Cardiac muscle cell (in vitro differentiated cells and primary cell): Measurements from ENCODE around the gene PANK4. TPM values are rescaled to one million over a fixed set of nuclear protein-coding genes. Genes with fewer than 3 reads are reported as not detected.

Experiments
- DNase-seq, 2 donors: peaks; one replicate each; pipeline versions ENCODE4 v3.0.0 to v3.0.0-alpha.2; 2010 to 2017; ENCODE audit warnings: low read depth in 1 of 2, low spot score in 1 of 2
- H3K27ac ChIP-seq: fragments of 200-600 bp; sonication (generic); 2 replicates; pipeline ENCODE4 v1.5.1; 2016
- H3K27me3 ChIP-seq: fragments of 200-600 bp; sonication (generic); 2 replicates; pipeline ENCODE4 v1.6.0; 2016; ENCODE audit warnings: control low read depth
- H3K36me3 ChIP-seq: fragments of 200-600 bp; sonication (generic); 2 replicates; pipeline ENCODE4 v1.5.1; 2016; ENCODE audit warnings: control low read depth
- H3K4me1 ChIP-seq: fragments of 200-600 bp; sonication (generic); 2 replicates; pipeline ENCODE4 v1.8.1; 2017; ENCODE audit warnings: low read depth, mild to moderate bottlenecking, mixed run types
- H3K4me3 ChIP-seq: fragments of 200-600 bp; sonication (generic); 2 replicates; pipeline ENCODE4 v1.5.1; 2016; ENCODE audit warnings: mild to moderate bottlenecking
- H3K9me3 ChIP-seq: fragments of 200-600 bp; sonication (generic); 2 replicates; pipeline ENCODE4 v1.5.1; 2017; ENCODE audit warnings: low read depth, mild to moderate bottlenecking, control low read depth
- CTCF ChIP-seq: IDR thresholded peaks from 2 replicates; pipeline ENCODE4 v1.5.1; 2012; ENCODE audit warnings: low read depth, mild to moderate bottlenecking, low read length
- polyA plus RNA-seq: library from polyadenylated mRNA; unstranded; fragments of >200 nt; fragmentation: Nextera tagmentation; extraction: Ambion mirVana; gene quantifications from 2 replicates; pipeline ENCODE4 v1.2.1, GENCODE V29; 2016
- total RNA-seq: library from RNA; depleted of rRNA; stranded (reverse); fragments of >200 nt; gene quantifications from 2 replicates; pipeline ENCODE4 v1.2.3, GENCODE V29; 2016

PANK4 gene
- total and polyA plus RNA-seq, 2 experiments from 2014 or later: 44.5 to 63.2 TPM

GRCh38 chr1:2496746-2497145 lies 29.6 kb downstream of the PANK4 start:
- no peaks in the 10 kb centered on the region for H3K4me1 ChIP-seq
- no peak overlapping the region for H3K27ac ChIP-seq
- peaks cover 5% of the 10 kb centered on the region for H3K27me3 ChIP-seq
- H3K4me3 ChIP-seq: no peak overlapping the region
- DNase-seq: no peak
- no peaks in the 10 kb centered on the region for H3K9me3 ChIP-seq
- TF ChIP-seq CTCF: no peak
- no peaks in the 10 kb centered on the region for H3K36me3 ChIP-seq

- H3K4me3 ChIP-seq: no peak overlapping the region
- TF ChIP-seq CTCF: no peak
- no peaks in the 10 kb centered on the region for H3K9me3 ChIP-seq
- no peak overlapping the region for H3K27ac ChIP-seq
- H3K36me3 ChIP-seq: no peaks in the 10 kb centered on the region
- H3K27me3 ChIP-seq: peaks cover 5% of the 10 kb centered on the region
- no peak for DNase-seq
- H3K4me1 ChIP-seq: no peaks in the 10 kb centered on the region
Observed at GRCh38 chr1:2496087-2496622, 30.2 kb downstream of the PANK4 start.

GRCh38 chr1:2495546-2495945 lies 30.9 kb downstream of the PANK4 start:
- Histone ChIP-seq H3K9me3 (no peaks in the 10 kb centered on the region), H3K36me3 (no peaks in the 10 kb centered on the region), H3K27ac (no peak overlapping the region), H3K4me1 (no peaks in the 10 kb centered on the region), H3K27me3 (peaks cover 5% of the 10 kb centered on the region), H3K4me3 (no peak overlapping the region)
- TF ChIP-seq CTCF: no peak
- DNase-seq: no peak

- no peaks in the 10 kb centered on the region for H3K9me3 ChIP-seq
- no peaks in the 10 kb centered on the region for H3K36me3 ChIP-seq
- H3K4me3 ChIP-seq: no peak overlapping the region
- peaks cover 5% of the 10 kb centered on the region for H3K27me3 ChIP-seq
- no peaks in the 10 kb centered on the region for H3K4me1 ChIP-seq
- TF ChIP-seq CTCF: no peak
- H3K27ac ChIP-seq: no peak overlapping the region
- DNase-seq: no peak
Observed at GRCh38 chr1:2495026-2495425, 31.4 kb downstream of the PANK4 start.

- TF ChIP-seq CTCF: no peak
- Histone ChIP-seq H3K9me3 (no peaks in the 10 kb centered on the region), H3K27me3 (peaks cover 5% of the 10 kb centered on the region), H3K27ac (no peak overlapping the region), H3K4me1 (no peaks in the 10 kb centered on the region), H3K4me3 (no peak overlapping the region), H3K36me3 (no peaks in the 10 kb centered on the region)
- peak in 1 of 2 donors; percentile 30 for DNase-seq
Observed at GRCh38 chr1:2494323-2494693, 32.1 kb downstream of the PANK4 start.

GRCh38 chr1:2493691-2494322 lies 32.6 kb downstream of the PANK4 start:
- peaks cover 5% of the 10 kb centered on the region for H3K27me3 ChIP-seq

More at GRCh38 chr1:2493691-2494322, 32.6 kb downstream of the PANK4 start:
- DNase-seq: no peak
- no peak overlapping the region for H3K4me3 ChIP-seq
- H3K4me1 ChIP-seq: no peaks in the 10 kb centered on the region
- H3K9me3 ChIP-seq: no peaks in the 10 kb centered on the region
- no peak for TF ChIP-seq CTCF
- no peaks in the 10 kb centered on the region for H3K36me3 ChIP-seq
- H3K27ac ChIP-seq: no peak overlapping the region
